AG20443 (cell line): Measurements from ENCODE around the gene SLC23A2.
A peak's percentile ranks its signal among the peaks of the same experiment; 100 is the strongest.
"Not testable (repeated sequence)": the region's sequence is repeated elsewhere in the genome, so short reads cannot be mapped to it uniquely, and the experiment has no call there.

Experiments used
- DNase-seq: peaks from one replicate; pipeline ENCODE4 v3.0.0; 2012; ENCODE audit warnings: low spot score, mixed read lengths

SLC23A2 gene

DNA sequence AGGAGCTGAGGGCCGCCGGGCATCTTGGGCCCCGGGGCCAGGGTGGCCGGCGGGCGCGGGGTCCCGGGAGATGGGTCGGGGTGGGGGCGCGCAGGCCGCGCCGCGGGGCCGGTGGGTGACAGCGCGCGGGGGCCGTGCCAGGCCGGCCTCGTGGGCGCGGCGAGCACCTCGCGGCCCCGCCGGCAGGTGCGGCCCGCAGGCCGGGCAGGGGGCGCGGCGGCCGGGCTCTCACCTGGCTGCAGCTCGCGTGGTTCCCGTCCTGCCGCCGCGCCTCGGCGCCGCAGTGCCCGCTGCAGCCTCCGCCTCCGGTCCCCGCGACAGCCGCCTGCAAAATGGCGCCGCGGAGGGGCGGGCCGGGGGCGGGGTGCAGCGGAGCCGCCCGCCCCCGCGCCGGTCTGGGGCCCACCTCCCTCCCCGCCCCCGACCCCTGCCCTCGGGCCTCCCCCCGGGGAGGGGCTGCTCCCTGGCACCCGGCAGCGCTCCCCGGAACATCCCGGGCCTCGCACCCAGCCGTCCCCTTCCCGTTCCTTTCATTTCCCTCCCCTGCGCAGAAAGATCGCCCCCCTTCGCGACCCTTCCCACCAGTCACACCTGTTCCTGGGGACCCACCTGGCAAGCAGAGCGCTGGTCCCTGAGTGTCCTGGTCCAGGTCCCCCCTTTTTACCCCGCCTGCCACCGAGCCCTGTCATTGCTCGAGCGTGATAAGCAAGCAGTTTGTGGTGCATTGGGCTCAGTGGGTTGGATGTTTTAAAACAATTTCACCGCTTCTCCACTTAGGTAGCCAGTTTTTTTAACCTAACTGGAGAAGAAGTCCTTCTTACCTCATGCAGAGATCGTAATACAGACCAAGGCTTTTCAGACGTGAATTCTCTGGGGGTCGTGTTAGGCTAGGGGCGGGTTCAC lies at the start of gene SLC23A2:
Gene SLC23A2 (minus strand): TSS at position 337 of the 903 bp plus-strand sequence. CDS start 68,948 bp downstream, outside the sequence.
- DNase-seq = peak; percentile 87

DNA sequence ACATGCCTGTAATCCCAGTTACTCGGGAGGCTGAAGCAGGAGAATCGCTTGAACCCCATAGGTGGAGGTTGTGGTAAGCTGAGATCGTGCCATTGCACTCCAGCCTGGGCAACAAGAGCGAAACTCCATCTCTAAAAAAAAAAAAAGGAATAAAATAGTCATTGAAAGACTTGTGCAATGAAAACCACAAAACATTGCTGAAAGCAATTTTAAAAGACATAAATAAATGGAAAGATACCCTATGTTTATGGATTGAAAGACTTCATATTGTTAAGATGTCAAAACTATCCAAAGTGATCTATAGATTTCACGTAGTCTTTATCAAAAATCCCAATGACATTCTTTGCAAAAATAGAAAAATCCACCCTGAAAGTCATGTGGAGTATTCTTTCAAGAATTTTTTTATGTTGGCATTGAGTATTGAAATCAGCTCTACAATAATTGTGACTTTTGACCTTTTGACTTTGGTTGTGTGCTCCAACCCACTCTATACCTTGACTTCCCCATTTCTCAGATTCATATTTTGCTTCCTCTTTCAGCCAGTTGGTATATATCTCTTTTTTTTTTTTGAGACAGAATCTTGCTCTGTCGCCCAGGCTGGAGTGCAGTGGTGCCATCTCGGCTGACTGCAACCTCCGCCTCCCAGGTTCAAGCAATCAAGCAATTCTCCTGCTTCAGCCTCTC lies 45.5 kb upstream of the SLC23A2 start:
- DNase-seq = no peak

DNA sequence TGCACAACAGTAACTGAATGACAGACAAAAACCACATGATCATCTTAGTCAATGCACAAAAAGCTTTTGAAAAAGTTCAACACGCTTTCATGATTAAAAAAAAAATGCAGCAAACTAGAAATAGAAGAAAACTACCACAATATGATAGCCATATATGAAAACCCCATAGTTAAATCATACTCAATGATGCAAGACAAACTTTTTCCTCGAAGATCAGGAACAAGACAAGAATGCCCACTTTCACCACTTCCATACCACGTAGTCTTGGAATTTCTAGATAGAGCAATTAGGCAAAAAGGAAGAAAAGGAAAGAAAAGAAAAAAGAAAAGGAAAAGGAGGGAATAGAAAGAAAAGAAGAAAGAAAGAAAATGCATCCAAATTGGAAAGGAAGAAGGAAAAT lies 44.6 kb upstream of the SLC23A2 start:
- DNase-seq = no peak

DNA sequence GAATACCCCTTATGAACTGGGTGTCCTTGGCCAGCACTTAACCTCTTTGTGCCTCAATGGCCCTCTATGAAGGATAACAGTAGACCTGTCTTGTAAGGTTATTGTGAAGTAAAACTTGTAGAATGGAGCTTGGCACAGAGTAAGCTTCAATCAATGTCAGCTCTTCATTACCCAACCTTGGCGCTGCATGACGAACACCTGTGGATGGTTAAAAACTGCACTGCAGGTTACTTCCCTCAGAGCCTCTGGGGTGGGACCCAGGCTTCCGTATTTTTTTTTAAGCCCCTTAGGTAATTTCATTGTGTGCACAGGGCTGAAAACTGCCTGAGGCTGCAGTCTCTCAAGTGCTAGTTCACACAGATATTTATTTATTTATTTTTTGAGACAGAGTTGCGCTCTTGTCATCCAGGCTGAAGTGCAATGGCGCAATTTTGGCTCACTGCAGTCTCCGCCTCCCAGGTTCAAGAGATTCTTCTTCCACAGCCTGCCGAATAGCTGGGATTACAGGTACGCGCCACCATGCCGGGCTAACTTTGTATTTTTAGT lies 42.8 kb upstream of the SLC23A2 start:
- DNase-seq = no peak

DNA sequence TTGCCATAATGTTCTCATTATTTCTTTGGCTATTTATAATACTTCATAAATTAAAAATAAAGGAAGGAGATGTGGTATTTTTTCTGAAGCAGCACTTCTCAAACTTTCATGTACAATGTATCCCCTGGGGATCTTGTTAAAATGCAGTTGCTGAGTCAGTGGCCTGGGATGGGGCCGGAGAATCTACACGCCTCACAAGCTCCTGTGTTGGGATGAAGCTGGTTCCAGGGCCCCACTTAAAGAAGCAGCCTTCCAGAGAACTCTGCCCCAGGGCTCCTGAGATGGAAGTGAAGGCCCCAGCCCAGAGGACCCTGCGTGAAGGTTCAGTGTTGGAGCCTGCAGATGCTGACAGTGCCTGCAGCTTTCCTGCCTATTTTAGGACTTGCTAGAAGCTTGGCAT lies 40.1 kb upstream of the SLC23A2 start:
- DNase-seq = peak; percentile 79

DNA sequence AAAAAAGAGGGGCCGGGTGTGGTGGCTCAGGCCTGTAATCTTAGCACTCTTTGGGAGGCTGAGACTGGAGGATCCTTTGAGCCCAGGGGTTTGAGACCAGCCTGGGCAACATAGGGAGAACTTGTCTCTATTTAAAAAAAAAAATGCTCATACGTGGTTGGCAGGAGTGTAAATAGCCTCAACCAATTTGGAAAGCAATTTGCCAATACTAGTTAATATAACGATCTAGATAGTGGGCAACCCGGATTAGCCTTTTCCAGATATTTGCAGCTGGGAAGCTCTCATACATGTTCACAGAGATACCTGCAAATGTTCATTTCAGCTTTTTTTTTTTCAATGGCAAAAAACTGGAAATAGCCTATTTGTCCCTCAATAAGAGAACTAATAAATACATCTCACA lies 39.0 kb upstream of the SLC23A2 start:
- no peak for DNase-seq

DNA sequence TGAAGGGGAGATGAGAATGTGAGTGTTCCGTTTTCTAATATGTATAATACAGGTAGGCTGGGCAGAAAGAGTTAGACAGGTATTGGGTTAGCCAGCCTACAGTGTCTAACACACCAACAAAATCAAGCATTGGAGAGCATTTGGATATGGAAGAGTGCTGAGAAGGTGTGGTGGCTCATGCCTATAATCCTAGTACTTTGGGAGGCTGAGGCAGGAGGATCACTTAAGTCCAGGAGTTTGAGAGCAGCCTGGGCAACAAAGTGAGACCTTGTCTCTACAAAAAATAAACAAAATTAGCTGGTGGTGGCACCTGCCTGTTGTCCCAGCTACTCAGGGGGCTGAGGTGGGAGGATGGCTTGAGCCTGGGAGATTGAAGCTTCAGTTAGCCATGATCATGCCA lies 38.6 kb upstream of the SLC23A2 start:
- no peak for DNase-seq

DNA sequence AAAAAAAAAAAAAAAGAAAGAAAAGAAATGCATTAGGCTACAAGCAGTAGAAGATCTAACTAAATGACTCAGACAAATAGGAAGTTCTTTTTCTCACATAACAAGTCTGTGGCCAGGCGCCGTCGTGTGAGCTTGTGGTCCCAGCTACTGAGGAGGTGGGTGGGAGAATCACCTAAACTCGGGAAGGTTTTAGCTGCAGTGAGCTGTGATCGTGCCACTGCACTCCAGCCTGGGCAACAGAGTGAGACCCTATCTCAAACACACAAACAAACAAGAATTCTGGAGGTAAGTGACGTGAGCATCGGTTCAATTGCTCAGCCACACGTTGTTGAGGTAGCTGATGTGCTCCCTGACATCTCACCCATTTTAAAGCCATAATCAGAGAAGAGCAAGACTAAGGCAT lies 37.9 kb upstream of the SLC23A2 start:
- DNase-seq = no peak

DNA sequence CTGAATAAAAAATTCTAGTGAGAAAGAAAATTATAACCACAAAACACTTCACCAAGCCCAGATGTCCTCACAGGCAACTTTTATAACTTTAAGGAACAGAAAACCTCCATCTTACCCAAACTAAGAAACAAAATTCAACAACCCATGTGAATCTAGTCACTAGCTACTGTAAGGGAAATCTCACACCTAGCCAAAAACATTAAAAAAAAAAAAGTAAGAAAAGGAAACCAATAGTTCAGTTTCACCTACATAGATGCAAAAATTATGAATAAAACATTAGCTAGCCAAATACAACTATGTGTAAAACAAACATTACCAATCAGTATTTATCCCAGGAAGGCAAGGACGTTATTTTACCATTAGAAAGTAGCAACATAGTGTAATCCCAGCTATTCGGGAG lies 35.5 kb upstream of the SLC23A2 start:
- DNase-seq = no peak

DNA sequence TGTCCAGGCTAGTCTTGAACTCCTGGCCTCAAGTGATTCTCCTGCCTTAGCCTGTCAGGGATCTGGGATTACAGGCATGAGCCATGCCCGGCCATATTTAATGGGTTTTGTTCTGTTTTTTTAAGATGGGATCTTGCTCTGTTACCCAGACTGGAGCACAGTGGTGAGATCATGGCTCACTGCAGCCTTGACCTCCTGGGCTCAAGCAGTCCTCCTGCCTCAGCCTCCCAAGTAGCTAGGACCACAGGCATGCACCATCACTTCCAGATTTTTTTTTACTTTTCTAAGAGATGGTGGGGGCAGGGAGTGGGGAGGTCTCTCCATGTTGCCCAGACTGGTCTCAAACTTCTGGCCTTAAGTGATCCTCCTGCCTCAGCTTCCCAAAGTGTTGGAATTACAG lies 34.2 kb upstream of the SLC23A2 start:
- not testable (repeated sequence) for DNase-seq

DNA sequence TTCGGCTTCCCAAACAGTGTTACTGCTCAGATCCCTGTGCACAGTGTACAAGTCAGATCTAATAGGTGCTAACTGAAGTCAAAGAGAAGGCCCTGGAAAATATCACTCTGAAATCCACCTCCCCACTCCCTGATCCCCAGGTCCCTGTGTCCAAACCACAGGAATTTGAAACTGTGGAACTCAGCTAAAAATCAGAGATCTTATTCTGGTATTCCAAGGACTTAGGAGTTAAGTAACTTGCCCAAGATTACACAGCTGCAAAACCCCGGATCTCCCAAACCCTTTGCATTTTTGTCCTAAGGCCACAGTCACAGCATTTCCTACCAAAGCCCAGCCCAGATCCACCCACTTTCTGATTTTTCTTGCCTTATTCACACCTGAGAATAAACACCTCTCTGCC lies 32.3 kb upstream of the SLC23A2 start:
- DNase-seq = peak; percentile 62

DNA sequence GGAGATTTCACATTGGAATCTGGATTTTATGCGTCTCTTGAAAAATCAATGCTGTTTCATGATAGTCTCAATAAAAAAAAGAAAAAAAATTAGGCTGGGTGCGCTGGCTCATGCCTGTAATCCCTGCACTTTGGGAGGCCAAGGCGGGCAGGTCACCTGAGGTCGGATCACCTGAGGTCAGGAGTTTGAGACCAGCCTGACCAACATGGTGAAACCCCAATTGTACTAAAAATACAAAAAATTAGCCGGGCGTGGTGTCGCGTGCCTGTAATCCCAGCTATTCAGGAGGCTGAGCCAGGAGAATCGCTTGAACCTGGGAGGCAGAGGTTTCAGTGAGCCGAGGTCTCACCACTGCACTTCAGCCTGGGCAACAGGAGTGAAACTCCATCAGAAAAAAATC lies 30.4 kb upstream of the SLC23A2 start:
- not testable (repeated sequence) for DNase-seq

DNA sequence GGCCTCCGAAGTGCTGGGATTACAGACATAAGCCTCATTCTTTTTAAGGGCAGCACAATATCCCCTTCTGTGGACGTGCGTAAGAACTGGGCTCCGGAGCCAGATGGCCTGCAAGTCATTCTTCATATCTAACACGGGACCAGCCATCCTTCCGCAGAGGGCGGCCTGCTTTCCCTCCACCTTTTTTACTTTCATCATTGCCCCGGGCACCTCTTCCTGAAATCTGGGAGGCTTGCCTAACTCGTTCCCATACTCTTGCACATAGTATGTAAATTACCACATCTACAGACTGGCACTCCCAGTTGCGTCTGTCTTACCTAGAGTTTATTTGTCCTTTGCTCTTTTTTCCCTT lies 29.9 kb upstream of the SLC23A2 start:
- no peak for DNase-seq

DNA sequence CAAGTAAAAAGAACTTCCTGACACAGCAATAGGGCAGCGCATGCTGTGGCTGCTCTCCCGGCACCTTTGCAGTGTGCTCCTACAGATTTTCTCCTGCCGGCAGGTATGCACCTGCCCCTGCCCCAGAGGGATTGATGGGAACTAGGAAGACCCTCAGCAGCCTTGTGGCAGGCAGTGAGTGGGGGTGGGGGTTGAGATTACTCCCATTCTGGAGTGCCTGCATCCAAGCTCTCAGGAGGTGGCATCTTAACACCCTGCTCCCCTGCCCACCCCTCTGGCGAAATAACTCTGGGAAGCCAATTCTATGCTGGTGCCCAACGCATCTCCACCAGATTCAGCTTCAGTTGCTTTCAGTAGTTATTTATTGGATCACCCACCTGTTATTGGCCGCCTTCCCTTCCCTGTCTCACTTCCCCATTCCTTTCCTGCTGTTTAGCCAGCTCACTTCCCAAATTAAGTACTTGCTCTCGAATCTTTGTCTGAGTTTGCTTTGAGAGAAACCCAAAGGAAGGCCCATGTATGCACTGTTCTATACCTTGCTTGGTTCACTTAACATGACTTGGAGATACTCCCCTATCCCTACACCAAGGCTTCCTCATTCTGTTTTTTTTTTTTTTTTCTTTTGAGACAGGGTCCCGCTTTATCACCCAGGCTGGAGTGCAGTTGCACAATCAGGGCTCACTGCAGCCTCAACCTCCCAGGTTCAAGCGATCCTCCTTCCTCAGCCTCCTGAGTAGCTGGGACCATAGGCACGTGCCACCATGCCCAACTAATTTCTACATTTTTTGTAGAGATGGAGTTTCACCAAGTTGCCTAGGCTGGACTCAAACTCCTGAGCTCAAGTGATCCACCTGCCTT lies 29.3 kb upstream of the SLC23A2 start:
- DNase-seq = no peak

DNA sequence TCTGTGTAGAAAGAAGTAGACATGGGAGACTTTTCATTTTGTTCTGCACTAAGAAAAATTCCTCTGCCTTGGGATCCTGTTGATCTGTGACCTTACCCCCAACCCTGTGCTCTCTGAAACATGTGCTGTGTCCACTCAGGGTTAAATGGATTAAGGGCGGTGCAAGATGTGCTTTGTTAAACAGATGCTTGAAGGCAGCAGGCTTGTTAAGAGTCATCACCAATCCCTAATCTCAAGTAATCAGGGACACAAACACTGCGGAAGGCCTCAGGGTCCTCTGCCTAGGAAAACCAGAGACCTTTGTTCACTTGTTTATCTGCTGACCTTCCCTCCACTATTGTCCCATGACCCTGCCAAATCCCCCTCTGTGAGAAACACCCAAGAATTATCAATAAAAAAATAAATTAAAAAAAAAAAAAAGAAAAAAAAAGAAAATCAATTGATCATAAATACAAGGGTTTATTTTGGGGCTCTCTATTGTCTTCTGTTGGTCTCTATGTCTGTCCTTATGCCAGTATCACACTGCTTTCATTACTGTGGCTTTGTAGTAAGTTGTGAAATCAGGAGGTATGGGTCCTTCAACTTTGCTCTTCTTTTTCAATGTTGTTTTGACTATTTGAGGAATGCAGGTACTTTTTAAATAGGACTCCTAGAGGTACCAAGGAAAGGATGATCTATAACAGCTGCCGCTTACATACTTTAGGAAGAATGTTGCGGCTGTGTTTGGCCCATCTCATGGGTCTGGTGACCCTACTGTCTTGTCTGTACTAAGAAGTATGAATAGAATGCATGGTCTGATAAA lies 27.1 kb upstream of the SLC23A2 start:
- peak; percentile 39 for DNase-seq

DNA sequence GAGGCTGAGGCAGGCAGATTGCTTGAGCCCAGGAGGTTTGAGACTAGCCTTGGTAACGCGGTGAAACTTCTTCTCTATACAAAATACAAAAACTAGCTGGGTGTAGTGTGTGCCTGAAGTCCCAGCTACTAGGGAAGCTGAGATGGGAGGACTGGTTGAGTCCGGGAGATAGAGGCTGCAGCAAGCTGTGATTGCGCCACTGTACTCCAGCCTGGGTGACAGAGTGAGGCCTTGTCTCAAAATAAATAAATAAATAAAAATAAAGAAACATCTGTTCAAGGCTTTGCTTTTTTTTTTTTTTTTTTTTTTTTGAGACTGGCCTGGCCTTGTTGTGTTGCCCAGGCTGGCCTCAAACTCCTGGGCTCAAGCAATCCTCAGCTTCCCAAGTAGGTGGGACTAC lies 23.7 kb upstream of the SLC23A2 start:
- no peak for DNase-seq

DNA sequence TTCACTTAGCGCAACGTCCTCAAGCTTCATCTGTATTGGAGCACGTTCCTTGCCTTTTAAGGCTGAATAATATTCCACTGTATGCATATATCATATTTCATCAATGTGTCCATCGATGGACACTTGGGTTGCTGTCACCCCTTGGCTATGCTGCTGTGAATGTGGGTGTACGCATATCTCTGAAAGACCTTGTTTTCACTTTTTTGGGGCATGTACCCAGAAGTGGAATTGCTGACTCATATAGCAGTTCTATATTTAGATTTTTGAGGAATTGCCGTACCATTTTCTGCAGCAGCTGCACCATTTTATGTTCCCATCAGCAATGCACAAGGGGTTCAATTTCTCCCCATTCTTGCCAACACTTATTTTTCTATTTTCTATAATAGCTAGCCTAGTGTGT lies 22.8 kb upstream of the SLC23A2 start:
- DNase-seq = no peak

DNA sequence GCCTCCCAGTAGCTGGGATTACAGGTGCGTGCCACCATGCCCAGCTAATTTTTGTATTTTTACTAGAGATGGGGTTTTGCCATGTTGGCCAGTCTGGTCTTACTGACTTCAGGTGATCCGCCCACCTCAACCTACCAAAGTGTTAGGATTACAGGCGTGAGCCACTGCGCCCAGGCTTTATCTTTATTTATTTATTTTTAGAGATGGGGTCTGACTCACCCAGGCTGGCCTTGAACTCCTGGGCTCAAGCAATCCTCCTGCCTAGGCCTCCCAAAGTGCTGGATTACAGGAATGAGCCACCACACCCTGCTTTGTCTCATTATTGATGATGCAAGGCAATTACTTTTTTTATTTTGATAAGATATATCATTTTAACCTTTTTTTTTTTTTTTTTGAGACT lies 21.9 kb upstream of the SLC23A2 start:
- DNase-seq = not testable (repeated sequence)

DNA sequence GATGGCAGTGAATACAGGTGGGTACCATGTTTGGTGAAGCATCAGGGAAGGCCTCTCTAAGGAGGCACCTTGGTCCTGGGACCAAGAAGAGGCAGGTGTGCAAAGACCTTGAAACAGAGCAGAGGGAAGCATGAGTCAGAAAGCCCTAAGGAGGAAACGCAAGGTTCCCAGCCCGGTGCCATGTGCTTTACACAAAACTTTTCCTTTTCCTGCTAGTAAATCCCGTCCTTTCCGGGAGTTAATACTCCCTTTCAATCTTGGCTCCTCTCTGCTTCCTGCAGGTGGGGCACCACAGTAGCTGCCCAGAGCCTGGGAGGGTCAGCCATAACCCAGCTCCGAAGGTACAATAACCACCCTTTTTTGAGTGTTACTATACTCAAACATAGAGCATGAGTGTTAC lies 19.4 kb upstream of the SLC23A2 start:
- DNase-seq = no peak

DNA sequence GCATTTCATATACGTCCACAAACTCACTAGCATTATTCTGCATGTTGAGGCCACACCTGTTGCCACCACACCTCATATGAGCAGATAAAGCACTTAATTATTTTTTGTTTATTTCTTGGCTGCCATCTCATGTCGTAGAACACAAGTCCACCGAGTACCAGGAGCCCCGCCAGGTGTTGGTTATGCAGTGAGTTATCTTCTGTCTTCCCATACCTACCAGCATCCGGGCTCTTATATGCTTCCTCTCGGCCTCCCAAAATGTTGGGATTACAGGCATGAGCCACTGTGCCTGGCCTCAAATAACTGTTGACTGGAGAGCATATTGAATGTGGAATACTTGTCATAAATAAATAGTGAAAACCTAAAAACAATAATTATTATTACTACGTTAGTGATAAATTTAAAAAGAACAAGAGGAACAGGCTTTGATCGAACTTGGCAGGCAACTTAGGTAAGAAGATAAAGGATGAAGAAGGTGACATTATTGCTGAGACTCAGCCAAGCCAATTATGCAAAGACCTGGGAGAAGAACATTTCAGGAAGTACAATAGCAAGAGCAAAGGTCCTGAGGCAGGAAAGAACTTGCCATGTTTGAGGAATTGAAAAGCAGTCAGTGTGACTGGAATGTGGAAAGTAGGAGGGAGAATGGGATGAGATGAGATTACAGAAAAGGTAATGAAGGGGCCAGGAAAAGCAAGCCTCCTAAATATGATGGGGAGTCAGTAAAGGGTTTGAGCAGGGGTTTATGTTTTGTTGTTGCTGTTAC lies 12.6 kb upstream of the SLC23A2 start:
- DNase-seq = no peak

DNA sequence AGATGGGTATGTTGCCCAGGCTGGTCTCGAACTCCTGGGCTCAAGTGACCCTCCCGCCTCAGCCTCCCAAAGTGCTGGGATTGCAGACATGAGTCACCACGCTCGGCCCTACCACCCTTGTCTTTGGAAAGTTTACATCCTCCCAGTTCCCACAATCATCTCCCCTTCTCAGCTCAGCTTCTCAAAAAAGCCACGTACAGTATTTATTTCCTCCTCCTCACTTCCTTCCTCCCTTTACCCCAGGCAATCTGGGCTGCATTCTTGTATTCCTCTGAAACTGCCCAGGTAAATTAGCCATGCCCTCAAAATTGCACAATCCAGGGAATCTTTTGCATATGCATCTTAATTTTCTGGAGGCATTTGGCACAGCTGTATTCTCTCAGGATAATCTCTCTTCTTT lies 7.4 kb upstream of the SLC23A2 start:
- DNase-seq = no peak
